ENCODE measurements around the gene CA12.

CA12 gene

DNA sequence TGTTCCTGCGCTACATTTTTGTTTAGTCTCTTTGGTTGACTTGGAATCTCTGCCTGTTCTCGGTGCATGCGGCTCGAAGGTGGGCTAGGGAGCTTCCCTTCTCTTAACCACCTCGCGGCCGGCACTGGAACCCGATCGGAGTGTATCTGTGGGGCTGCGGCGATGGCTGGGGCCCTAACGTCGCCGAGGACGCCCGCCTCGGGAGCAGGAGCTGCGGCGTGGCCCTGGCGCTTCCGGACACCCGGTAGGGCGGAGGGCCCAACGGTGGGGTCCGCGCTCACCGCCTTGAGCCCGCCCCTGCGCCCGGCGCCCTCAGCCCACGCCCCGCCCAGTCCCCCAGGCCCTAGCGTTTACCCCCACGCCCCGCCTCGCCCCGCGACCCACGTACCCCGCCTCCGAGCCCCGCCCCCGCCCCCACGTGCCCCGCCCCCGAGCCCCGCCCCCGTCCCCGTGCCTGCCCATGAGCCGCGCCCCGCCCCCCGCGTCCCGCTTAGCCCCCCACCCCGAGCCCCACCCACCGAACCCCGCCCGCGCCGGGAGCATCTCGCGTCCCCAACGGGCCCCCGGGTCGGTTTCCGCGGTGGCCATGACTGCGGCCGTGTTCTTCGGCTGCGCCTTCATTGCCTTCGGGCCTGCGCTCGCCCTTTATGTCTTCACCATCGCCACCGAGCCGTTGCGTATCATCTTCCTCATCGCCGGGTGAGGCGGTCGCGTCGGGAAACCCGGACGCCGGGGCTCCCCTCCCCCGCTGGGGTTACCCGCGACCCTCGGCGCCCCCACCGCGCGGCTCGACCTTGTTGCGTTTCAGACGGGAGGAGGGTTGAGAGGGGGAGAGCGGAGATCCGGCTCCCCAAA is 104.4 kb downstream of the CA12 start, which contains the start of gene APH1B:
Gene APH1B, plus strand, starts transcription at position 568 of the 855 bp plus-strand sequence. Its CDS starts 19 bp downstream, at position 587.
- Histone ChIP-seq H3K27ac (replicated peaks) (peak within 1 kb of the TSS; percentile 79), H3K4me3 (replicated peaks; ENCODE audit: insufficient read depth, low read length) (peak within 1 kb of the TSS; percentile 70), H3K27me3 (ENCODE audit: insufficient read depth, poor library complexity, severe bottlenecking) (no peaks in the 10 kb centered on the region)
- no peak for TF ChIP-seq GABPA (IDR thresholded peaks at IDR 0.05; ENCODE audit: low read depth)
- TF ChIP-seq SPI1 (IDR thresholded peaks at IDR 0.05; ENCODE audit: borderline replicate concordance, low read depth): no peak
- TF ChIP-seq POLR2AphosphoS5 (IDR thresholded peaks at IDR 0.05; ENCODE audit: low read depth): peak; percentile 68; the same call in 1 of the 2 replicates
- TF ChIP-seq, protein P1, sequence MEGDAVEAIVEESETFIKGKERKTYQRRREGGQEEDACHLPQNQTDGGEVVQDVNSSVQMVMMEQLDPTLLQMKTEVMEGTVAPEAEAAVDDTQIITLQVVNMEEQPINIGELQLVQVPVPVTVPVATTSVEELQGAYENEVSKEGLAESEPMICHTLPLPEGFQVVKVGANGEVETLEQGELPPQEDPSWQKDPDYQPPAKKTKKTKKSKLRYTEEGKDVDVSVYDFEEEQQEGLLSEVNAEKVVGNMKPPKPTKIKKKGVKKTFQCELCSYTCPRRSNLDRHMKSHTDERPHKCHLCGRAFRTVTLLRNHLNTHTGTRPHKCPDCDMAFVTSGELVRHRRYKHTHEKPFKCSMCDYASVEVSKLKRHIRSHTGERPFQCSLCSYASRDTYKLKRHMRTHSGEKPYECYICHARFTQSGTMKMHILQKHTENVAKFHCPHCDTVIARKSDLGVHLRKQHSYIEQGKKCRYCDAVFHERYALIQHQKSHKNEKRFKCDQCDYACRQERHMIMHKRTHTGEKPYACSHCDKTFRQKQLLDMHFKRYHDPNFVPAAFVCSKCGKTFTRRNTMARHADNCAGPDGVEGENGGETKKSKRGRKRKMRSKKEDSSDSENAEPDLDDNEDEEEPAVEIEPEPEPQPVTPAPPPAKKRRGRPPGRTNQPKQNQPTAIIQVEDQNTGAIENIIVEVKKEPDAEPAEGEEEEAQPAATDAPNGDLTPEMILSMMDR (IDR thresholded peaks at IDR 0.05; ENCODE audit: insufficient read depth, low read length): no peak
- DNase-seq (ENCODE audit: low read depth in 1 of 2, low spot score in 1 of 2): peak; percentile 76 to 77

GRCh38 chr15:63276342-63277037 is 105.2 kb downstream of the CA12 start:
- Histone ChIP-seq H3K27ac (replicated peaks) (peak overlapping the region; percentile 70), H3K27me3 (ENCODE audit: insufficient read depth, poor library complexity, severe bottlenecking) (no peaks in the 10 kb centered on the region), H3K4me3 (replicated peaks; ENCODE audit: insufficient read depth, low read length) (peak overlapping the region; percentile 70)

GRCh38 chr15:63274427-63274826 is 107.2 kb downstream of the CA12 start:
- Histone ChIP-seq H3K27ac (replicated peaks) (no peak overlapping the region), H3K4me3 (replicated peaks; ENCODE audit: insufficient read depth, low read length) (no peak overlapping the region), H3K27me3 (ENCODE audit: insufficient read depth, poor library complexity, severe bottlenecking) (no peaks in the 10 kb centered on the region)
- no peak for TF ChIP-seq GABPA (IDR thresholded peaks at IDR 0.05; ENCODE audit: low read depth)
- TF ChIP-seq, protein P2, sequence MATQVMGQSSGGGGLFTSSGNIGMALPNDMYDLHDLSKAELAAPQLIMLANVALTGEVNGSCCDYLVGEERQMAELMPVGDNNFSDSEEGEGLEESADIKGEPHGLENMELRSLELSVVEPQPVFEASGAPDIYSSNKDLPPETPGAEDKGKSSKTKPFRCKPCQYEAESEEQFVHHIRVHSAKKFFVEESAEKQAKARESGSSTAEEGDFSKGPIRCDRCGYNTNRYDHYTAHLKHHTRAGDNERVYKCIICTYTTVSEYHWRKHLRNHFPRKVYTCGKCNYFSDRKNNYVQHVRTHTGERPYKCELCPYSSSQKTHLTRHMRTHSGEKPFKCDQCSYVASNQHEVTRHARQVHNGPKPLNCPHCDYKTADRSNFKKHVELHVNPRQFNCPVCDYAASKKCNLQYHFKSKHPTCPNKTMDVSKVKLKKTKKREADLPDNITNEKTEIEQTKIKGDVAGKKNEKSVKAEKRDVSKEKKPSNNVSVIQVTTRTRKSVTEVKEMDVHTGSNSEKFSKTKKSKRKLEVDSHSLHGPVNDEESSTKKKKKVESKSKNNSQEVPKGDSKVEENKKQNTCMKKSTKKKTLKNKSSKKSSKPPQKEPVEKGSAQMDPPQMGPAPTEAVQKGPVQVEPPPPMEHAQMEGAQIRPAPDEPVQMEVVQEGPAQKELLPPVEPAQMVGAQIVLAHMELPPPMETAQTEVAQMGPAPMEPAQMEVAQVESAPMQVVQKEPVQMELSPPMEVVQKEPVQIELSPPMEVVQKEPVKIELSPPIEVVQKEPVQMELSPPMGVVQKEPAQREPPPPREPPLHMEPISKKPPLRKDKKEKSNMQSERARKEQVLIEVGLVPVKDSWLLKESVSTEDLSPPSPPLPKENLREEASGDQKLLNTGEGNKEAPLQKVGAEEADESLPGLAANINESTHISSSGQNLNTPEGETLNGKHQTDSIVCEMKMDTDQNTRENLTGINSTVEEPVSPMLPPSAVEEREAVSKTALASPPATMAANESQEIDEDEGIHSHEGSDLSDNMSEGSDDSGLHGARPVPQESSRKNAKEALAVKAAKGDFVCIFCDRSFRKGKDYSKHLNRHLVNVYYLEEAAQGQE (IDR thresholded peaks at IDR 0.05; ENCODE audit: insufficient replicate concordance, low read depth): no peak
- TF ChIP-seq, protein P1 (IDR thresholded peaks at IDR 0.05; ENCODE audit: insufficient read depth, low read length): no peak
- DNase-seq (ENCODE audit: low read depth in 1 of 2, low spot score in 1 of 2): peak in 1 of 2 experiments; percentile 30

More at GRCh38 chr15:63276342-63277037, 105.2 kb downstream of the CA12 start:
- no peak for TF ChIP-seq GABPA (IDR thresholded peaks at IDR 0.05; ENCODE audit: low read depth)
- TF ChIP-seq, protein P2 (IDR thresholded peaks at IDR 0.05; ENCODE audit: insufficient replicate concordance, low read depth): no peak
- TF ChIP-seq, protein P1 (IDR thresholded peaks at IDR 0.05; ENCODE audit: insufficient read depth, low read length): no peak
- no peak for DNase-seq (ENCODE audit: low read depth in 1 of 2, low spot score in 1 of 2)
